GM18907 (cell line): ENCODE measurements around the gene DAB2.
A peak's percentile ranks its signal among the peaks of the same experiment; 100 is the strongest.

Source experiments
- ATAC-seq: cut with Tn5 transposase; IDR thresholded peaks from one replicate; pipeline ENCODE4 v1.9.1; 2021; ENCODE audit warnings: mild to moderate bottlenecking, moderate library complexity; ENCODE audit not compliant: unreplicated experiment

DAB2 gene

DNA sequence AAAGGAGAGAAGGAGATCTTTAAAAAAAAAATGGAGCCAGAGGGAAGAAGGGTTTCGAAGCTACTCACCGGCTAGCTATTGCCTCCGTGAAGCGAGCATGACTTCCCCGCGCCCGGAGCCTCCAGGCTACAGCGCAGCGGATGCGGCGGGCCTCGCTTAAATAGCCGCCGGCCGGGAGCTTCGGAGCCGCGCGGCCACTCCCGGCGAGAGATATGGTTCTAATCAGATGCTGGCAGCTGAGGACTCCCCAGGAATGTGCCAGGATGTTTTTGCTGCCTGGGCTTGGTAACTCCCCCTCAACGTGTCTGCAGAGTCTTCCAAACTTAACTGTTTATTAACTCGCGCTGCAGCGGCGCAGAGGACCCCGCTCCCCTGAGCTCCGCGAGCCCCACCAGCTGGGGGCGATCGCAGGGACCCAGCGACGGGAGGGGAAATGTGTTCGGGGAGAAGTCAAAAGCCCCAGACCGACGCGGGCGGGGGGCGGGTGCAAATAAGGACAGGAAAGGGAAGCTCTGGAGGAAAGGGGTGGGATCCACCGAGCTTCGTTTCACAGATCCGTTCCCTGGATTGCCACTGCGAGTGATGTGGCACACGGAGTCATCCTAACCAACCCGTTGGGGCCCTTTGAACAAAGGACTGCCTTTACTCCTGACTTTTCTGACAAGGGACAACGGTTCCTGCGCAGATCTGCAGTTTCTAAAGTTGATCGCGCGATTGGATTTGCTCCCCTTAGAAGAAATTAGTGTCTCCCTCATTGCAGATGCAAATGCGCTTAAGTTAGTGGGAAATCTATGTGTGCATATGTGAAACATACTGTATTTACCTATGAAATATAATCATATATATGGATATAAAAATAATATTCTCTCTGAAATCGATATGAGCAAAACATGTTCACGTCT lies at the start of gene DAB2:
TSS of gene DAB2 (minus strand) at position 245 of the 902 bp plus-strand sequence. CDS start 30,660 bp downstream, outside the sequence.
- ATAC-seq: peak; percentile 80

GRCh38 chr5:39473156-39473775 lies 48.5 kb upstream of the DAB2 start:
- no peak for ATAC-seq

DNA sequence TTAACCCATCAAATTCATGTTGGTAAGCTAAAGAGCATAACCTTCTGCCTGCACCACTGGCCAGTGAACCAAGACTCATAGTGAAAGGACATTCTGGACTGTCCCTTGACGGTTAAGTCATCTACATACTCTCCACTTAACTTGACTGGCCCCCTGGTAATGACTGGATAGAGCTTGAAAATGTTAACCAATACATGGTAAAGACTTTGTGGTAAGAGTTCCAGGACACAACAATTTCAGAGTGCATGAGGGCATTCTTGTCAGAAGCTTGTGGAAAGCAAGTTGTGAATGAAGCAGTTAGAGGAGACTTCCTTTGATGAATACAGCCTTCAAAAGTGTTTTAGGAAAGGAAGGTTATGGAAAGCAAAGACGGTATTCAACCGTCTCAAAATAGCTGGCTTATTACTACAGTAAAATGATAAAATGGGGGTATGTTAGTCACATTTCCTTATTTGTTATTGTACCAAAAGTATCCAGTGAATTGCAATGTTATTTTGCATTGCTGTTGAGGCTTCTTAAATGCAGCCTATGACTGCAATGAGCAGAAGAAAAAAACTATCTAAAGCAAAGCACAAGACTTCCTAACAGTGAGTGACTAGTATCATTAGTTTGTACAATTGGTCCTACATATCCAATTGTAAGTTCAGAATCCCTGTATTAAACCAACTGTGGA lies 47.2 kb upstream of the DAB2 start:
- ATAC-seq: no peak

GRCh38 chr5:39470811-39471210 lies 46.0 kb upstream of the DAB2 start:
- no peak for ATAC-seq

DNA sequence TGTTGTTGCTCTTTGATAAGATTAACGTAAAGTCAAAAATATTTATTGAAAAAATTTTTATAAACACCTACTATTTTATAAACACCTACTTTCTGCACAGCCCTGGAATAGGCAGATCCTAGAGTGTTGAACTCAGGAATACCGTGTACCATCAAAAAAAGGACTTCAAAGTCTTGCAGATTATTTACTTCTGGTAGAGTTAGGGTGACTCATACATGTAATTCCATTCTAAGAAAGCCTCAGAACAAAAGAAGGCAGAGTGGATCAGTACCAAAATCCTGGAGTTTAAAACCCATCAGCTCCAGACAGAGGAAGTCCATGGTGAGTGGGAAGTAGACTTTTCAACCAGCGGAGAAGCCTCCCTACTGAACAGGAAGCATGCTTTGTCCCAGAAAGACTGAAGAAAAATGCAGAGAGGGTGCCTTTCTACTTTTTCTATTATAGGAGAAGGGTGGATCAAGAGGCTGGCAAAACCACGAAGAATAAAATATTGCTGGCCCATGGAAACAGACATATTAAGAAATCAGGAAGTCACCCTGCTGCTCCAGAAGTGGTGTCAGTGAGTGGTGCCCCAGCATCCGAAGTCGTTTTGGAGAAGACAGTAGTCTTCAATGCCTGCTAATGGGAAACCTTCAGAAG lies 45.1 kb upstream of the DAB2 start:
- no peak for ATAC-seq

GRCh38 chr5:39469176-39469575 lies 44.4 kb upstream of the DAB2 start:
- no peak for ATAC-seq

GRCh38 chr5:39466846-39467245 lies 42.1 kb upstream of the DAB2 start:
- ATAC-seq: no peak

DNA sequence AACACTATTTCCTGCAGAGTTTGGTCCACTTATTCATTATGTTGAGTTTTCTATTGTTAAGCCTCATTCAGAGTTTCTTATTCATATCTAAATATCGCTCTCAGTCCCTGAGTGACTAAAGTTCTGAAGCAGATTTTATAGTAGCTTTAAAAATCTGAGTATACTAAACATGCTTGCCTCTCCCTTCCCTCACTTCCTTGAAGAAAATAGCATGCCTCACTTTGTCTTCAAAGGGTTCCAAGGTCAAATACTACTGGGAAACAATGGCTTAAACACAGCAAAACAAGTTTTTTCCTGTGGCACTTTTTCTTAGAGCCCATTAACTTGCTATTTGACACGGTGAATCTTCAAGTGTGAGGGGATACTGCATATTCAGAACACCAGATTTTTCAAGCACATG lies 41.1 kb upstream of the DAB2 start:
- no peak for ATAC-seq

- ATAC-seq: no peak
These were observed 40.3 kb upstream of the DAB2 start for GRCh38 chr5:39465097-39465496.

- no peak for ATAC-seq
These were observed 39.3 kb upstream of the DAB2 start for GRCh38 chr5:39464088-39464487.

DNA sequence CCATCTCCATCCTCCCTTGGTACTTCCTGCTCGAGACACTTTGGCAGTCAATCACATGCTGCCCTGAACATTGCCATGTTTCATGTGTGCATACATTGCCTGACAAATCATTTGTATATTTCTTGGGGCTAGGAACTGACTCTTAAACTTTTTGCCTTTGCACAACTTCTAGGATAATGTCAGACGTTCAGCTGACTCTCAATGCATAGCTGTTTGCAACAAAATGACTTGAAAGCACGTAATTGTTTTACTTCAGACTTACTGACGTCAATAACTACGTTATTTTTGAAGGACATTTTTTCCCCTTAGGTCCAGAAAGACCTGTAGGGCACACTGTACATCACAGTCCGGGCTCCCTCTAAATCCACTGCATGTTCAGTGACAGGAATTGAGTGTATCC lies 37.4 kb upstream of the DAB2 start:
- ATAC-seq: no peak

GRCh38 chr5:39461007-39461682 lies 36.4 kb upstream of the DAB2 start:
- ATAC-seq: peak; percentile 99

GRCh38 chr5:39459907-39460306 lies 35.1 kb upstream of the DAB2 start:
- ATAC-seq: no peak

DNA sequence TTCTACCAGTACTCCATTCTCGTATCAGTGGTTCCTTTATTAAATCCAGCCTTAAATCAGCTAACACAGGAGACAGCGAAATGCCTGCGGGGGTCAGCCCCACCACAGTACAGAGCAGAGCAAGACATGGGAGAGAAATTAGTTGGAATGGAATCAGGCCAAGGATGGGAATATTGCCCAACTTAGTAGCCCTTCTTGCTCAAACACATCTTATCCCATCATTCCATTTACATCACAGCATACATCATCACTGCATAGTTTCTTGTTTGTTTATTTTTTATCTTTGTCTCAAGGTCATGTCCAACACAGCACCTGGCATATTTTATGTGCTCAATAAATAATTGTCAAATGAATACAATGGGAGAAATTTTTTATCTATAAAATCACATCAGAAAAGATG lies 34.3 kb upstream of the DAB2 start:
- ATAC-seq: no peak

DNA sequence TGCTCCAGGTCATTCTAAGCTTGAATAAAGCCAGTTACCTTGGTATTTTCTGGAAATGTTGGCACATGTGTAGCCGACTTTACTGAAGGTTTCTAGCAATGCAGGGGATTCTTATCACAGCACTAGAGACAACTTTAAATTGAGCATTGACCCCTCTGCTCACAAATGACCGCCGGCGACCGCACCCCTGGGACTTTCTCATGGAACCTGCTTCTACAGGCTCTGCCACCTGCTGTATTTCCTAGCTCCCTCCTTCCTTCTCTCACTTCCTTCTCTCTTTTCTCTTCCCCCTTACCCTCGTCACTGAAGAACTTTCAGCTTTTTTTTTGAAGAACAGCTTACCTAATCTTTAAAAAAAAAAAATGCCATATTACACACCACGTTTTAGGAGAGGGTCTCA lies 30.9 kb upstream of the DAB2 start:
- no peak for ATAC-seq

DNA sequence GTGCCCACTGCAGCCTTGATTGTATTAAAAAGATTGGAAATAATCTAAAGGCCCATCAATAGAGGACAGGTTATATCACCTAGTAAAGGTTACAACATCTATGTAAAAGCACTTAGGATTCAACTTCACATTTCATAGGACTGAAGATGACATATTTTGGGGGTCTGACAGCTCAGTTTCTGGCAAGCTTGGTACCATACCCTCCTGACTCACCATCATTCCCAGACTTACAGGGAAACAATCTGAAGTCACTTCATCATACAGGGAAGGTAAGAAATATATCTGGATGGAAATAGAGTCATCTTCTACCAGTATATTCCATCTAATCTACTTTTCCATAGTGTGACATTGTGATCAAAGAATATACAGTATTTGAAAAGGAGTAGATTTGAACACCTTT lies 28.8 kb upstream of the DAB2 start:
- ATAC-seq: no peak

- no peak for ATAC-seq
These were observed 28.1 kb upstream of the DAB2 start for GRCh38 chr5:39452846-39453245.

DNA sequence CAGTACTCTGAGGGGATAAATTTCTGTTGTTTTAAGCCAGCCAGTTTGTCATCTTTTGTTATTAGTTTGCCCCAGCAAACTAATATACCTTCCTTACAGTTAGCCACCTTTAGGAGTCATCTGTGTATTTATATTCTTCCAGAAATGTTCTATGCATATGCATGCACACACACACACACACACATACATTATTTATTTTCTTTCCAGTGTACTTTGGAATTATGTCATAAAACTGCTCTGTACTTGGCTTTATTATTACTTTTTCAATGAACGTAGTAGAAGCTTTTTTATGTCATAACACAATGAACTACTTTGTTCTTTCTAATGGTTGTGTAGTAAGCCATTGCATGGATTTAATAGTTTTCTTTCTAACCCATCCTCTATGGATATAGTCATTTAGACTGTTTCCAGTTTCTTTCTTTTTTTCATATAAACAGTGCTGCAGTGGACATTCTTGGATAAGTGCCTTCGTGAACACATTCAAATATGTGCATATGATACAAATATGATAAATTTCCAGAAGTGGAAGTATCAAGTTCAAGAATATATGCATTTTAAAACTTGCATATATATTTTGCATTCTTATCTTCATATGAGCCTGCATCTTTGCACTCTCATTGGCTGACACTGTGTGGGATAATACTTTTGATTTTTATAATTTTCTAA lies 26.6 kb upstream of the DAB2 start:
- ATAC-seq: no peak

DNA sequence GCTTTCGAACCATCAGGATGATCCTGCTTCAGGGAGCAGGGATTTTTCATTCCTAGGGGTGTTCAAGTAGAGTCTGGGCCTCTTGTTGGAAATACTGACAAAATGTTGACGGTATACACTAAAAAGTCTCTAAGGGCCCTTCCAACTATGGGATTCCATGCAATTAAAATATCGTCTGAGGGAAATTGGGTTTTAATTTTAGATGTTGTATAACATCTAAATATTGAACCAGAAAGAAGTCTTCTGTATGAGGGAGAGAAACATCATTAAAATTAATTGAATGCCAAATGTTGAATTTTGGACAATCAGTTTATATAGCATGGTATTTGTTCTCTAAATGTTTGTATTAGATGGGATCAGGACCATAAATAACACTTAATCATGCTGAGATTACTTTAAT lies 25.7 kb upstream of the DAB2 start:
- ATAC-seq: no peak

DNA sequence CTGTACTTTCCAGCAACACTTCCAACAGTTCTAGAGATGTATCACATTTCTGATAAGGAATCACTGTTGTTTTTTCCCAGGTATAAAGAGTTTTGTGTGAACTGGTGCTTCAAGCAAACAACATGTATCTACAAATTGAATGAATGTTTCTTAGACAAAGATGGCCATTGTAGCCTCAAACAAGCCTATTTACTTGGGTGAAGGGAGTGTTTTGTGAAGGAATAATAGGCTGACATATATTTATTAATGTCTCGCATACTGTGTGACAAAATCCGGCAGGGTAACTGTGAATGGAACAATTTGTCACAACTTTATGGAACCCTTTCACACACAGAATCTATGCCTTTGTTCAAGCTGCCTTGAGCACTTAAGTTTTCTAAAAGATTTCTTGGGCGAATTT lies 24.8 kb upstream of the DAB2 start:
- ATAC-seq: no peak
